Measurements from ENCODE around the gene PREPL. TPM values are rescaled to one million over a fixed set of nuclear protein-coding genes. Genes with fewer than 3 reads are reported as not detected.

The PREPL gene
- total and polyA plus RNA-seq, 2 experiments from 2014 or later, result 31.0 to 52.9 TPM

DNA sequence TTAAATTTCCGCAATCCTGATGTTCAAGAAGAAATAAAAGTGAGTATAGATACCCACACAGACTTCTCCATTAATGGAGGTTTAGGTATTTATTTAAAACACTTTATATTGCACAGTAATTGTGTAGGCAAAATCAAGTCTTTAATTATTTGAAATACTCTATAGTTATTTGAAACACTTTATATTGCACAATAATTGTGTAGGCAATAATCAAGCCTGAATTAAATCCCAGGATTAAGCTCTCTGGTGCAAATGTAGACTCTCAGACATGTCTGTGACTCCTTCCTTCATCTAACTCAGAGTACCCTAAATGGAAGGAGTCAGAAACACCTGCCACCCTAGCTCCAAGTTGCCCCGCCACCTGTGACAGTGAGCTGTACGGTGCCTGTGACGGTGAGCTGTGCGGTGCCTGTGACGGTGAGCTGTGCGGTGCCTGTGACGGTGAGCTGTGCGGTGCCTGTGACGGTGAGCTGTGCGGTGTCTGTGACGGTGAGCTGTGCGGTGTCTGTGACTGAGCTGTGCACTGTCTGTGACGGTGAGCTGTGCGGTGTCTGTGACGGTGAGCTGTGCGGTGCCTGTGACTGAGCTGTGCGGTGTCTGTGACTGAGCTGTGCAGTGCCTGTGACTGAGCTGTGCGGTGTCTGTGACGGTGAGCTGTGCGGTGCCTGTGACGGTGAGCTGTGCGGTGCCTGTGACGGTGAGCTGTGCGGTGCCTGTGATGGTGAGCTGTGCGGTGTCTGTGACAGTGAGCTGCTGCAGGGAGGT lies 75.0 kb downstream of the PREPL start:
- no peak overlapping the region for H3K27ac ChIP-seq
- TF ChIP-seq, protein P1, sequence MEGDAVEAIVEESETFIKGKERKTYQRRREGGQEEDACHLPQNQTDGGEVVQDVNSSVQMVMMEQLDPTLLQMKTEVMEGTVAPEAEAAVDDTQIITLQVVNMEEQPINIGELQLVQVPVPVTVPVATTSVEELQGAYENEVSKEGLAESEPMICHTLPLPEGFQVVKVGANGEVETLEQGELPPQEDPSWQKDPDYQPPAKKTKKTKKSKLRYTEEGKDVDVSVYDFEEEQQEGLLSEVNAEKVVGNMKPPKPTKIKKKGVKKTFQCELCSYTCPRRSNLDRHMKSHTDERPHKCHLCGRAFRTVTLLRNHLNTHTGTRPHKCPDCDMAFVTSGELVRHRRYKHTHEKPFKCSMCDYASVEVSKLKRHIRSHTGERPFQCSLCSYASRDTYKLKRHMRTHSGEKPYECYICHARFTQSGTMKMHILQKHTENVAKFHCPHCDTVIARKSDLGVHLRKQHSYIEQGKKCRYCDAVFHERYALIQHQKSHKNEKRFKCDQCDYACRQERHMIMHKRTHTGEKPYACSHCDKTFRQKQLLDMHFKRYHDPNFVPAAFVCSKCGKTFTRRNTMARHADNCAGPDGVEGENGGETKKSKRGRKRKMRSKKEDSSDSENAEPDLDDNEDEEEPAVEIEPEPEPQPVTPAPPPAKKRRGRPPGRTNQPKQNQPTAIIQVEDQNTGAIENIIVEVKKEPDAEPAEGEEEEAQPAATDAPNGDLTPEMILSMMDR (IDR thresholded peaks at IDR 0.05; ENCODE audit: low read depth, low read length), result no peak

DNA sequence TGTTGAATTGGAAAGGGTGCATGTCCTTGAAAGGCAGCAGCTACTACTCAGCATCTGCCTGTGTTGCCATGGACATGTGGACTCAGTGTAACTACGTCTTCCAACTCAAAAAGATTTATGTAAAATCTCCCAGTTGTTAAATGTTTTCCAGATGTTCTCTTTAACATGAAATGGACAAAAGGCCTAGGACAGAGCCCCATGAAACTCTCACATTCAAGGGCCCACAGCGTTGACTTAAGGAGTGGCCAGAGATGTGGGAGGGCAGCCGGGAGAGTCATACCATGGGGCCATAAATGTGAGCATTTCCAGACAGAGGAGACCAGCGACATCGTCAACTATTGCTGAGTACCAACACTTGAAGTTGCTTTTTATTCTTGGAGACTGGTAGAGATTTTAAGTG lies 76.1 kb downstream of the PREPL start:
- H3K27me3 ChIP-seq, result no peaks in the 10 kb centered on the region
- TF ChIP-seq, protein P1 (IDR thresholded peaks at IDR 0.05; ENCODE audit: low read depth, low read length), result no peak
- H3K9me3 ChIP-seq (ENCODE audit: low read depth), result no peaks in the 10 kb centered on the region
- H3K27ac ChIP-seq, result no peak overlapping the region
- H3K36me3 ChIP-seq, result no peaks in the 10 kb centered on the region
- H3K4me1 ChIP-seq (ENCODE audit: low read depth), result no peaks in the 10 kb centered on the region
- no peak overlapping the region for H3K4me3 ChIP-seq
- no peak for DNase-seq (ENCODE audit: low read depth in 1 of 2, low spot score in 1 of 2)

More for the DNA sequence above, 75.0 kb downstream of the PREPL start:
- H3K4me3 ChIP-seq, result no peak overlapping the region
- H3K27me3 ChIP-seq, result no peaks in the 10 kb centered on the region
- H3K9me3 ChIP-seq (ENCODE audit: low read depth), result no peaks in the 10 kb centered on the region
- H3K36me3 ChIP-seq, result no peaks in the 10 kb centered on the region
- peaks cover under 1% of the 10 kb centered on the region for H3K4me1 ChIP-seq (ENCODE audit: low read depth)
- no peak for DNase-seq (ENCODE audit: low read depth in 1 of 2, low spot score in 1 of 2)

DNA sequence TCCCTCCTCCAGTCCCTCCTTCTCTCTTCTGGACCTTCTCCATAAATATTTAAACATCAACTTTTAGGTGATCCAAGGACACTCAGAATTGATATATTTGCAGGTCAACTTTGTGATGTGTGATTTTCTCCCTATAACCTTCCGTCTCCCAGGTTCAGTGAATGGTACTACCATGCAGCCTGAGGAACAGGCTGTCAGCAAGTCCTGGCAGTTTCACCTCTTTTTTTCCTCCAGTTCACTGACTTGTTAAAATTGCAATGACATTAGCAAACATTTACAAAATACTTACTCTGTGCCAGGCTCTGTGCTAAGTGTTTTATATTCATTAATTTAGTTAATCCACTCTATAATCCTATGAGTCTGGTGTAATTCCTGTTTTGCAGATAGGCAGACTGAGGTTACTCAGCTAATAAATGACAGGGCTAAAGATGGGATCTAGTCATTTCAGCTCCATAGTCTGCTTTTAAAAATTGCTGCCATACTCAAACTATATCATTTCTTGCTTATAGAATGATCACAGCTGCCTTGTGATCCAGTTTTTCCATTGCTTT lies 78.1 kb downstream of the PREPL start:
- TF ChIP-seq, protein P1 (IDR thresholded peaks at IDR 0.05; ENCODE audit: low read depth, low read length), result no peak
- no peak for DNase-seq (ENCODE audit: low read depth in 1 of 2, low spot score in 1 of 2)
- H3K27ac ChIP-seq, result no peak overlapping the region
- no peaks in the 10 kb centered on the region for H3K36me3 ChIP-seq
- H3K4me1 ChIP-seq (ENCODE audit: low read depth), result no peaks in the 10 kb centered on the region
- H3K9me3 ChIP-seq (ENCODE audit: low read depth), result no peaks in the 10 kb centered on the region
- no peaks in the 10 kb centered on the region for H3K27me3 ChIP-seq
- no peak overlapping the region for H3K4me3 ChIP-seq

DNA sequence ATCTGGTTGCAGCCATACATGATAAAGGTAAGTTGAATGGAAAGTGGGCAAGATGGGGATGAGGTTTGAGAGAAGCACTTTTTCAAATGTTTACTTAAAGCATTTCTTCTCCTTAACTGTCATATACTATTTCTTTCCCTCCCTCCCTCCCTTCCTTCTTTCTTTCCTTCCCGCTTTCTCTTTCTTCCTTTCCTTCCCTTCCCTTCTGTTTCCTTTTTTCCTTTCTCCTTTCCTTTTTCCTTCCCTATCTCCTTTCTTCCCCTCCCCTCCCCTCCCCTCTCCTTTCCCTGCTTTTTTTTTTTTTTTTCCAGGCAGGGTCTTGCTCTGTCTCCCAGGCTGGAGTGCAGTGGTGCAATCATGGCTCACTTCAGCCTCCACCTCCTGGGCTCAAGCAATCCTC lies 80.4 kb downstream of the PREPL start:
- no peak for DNase-seq (ENCODE audit: low read depth in 1 of 2, low spot score in 1 of 2)
- no peaks in the 10 kb centered on the region for H3K4me1 ChIP-seq (ENCODE audit: low read depth)
- H3K9me3 ChIP-seq (ENCODE audit: low read depth), result no peaks in the 10 kb centered on the region
- no peak overlapping the region for H3K27ac ChIP-seq
- no peaks in the 10 kb centered on the region for H3K27me3 ChIP-seq
- no peak overlapping the region for H3K4me3 ChIP-seq
- H3K36me3 ChIP-seq, result no peaks in the 10 kb centered on the region
- TF ChIP-seq, protein P1 (IDR thresholded peaks at IDR 0.05; ENCODE audit: low read depth, low read length), result no peak

DNA sequence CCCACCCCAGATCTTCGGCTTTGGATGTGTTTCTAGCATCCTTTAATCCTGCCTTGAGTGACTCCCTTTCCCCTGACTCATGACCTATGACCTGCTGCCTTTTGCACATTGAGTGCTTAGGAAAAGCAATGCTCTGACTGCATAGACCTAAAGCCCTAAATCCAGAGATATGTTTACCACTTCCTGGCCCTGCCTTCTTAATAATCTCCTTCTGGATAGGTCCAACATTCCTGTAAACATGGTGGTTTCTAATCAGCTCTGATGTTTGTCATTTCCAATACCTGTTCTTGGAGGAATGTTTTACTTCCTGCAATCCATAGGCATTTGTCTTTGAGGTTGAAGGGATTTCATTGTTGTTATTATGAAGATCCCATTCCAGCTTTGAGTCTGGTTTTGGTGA lies 83.8 kb downstream of the PREPL start:
- Histone ChIP-seq H3K27me3 (no peaks in the 10 kb centered on the region), H3K9me3 (ENCODE audit: low read depth) (no peaks in the 10 kb centered on the region), H3K27ac (no peak overlapping the region), H3K36me3 (no peaks in the 10 kb centered on the region), H3K4me3 (no peak overlapping the region), H3K4me1 (ENCODE audit: low read depth) (no peaks in the 10 kb centered on the region)
- DNase-seq (ENCODE audit: low read depth in 1 of 2, low spot score in 1 of 2), result no peak
- TF ChIP-seq, protein P1 (IDR thresholded peaks at IDR 0.05; ENCODE audit: low read depth, low read length), result no peak

Measured in cardiac muscle cell (in vitro differentiated cells and primary cell).